Uterus (tissue), 4 donors: ENCODE results near the gene MRPL55. TPM values are rescaled to one million over a fixed set of nuclear protein-coding genes. Genes with fewer than 3 reads are reported as not detected.

Experiments used
- DNase-seq, 2 donors: peaks; one replicate each; pipeline ENCODE4 v3.0.0-alpha.2; 2019 to 2020
- H3K27ac ChIP-seq, 2 donors: fragments of 200-600 bp; sonication (generic); 1 replicate in 1 of 2; 2 replicates in 1 of 2; pipeline ENCODE4 v1.5.1; 2016 to 2018
- H3K27me3 ChIP-seq, 2 donors: fragments of 200-600 bp; sonication (generic); one replicate each; pipeline ENCODE4 v1.5.1; 2018 to 2019; ENCODE audit warnings: control low read depth in 1 of 2
- H3K36me3 ChIP-seq, 2 donors: fragments of 200-600 bp; sonication (generic); one replicate each; pipeline ENCODE4 v1.5.1; 2019; ENCODE audit warnings: control low read depth in 1 of 2
- H3K4me1 ChIP-seq, 2 donors: fragments of 200-600 bp; sonication (generic); one replicate each; pipeline ENCODE4 v1.5.1; 2018 to 2019; ENCODE audit warnings: control low read depth in 1 of 2
- H3K4me3 ChIP-seq, 2 donors: fragments of 200-600 bp; sonication (generic); 1 replicate in 1 of 2; 2 replicates in 1 of 2; pipeline ENCODE4 v1.5.1; 2018 to 2019; ENCODE audit warnings: mild to moderate bottlenecking in 1 of 2
- H3K9me3 ChIP-seq, 2 donors: fragments of 200-600 bp; sonication (generic); one replicate each; pipeline ENCODE4 v1.5.1; 2019; ENCODE audit warnings: control low read depth in 1 of 2
- POLR2A ChIP-seq, 2 donors: fragments of 450-650 bp; IDR thresholded peaks; one replicate each; pipeline ENCODE4 v1.6.1; 2016; ENCODE audit warnings: antibody characterized with exemption in 2 of 2, mild to moderate bottlenecking in 1 of 2, moderate library complexity in 1 of 2
- intact Hi-C: fragments of 100-400 bp; cut with DNase I; formaldehyde crosslinking; loops from one replicate; pipeline ENCODE4 v1.15.1; 2023; ENCODE audit warnings: low total_unique reads
- total RNA-seq, 4 donors: library from RNA; depleted of rRNA in 3 of 4; stranded (reverse); fragments of >200 nt in 3 of 4; gene quantifications; one replicate each; pipeline versions ENCODE4 v1.1.0 to v1.2.4, GENCODE V29; 2014 to 2023
- TF ChIP-seq, protein P1 (sequence below), 4 experiments: fragments of 200-600 bp in 2 of 4; fragments of 450-650 bp in 2 of 4; sonication (generic) in 2 of 4; IDR thresholded peaks; one replicate each; pipeline ENCODE4 v1.5.1; 2016 to 2019; ENCODE audit warnings: antibody characterized with exemption in 4 of 4, mild to moderate bottlenecking in 2 of 4, moderate library complexity in 1 of 4
- donor health status: DM: yes; HTN: yes; CAD: no.

Gene MRPL55
- total RNA-seq, 4 donors from 2014 or later = 19.4 to 43.4 (median 33.6) TPM

DNA sequence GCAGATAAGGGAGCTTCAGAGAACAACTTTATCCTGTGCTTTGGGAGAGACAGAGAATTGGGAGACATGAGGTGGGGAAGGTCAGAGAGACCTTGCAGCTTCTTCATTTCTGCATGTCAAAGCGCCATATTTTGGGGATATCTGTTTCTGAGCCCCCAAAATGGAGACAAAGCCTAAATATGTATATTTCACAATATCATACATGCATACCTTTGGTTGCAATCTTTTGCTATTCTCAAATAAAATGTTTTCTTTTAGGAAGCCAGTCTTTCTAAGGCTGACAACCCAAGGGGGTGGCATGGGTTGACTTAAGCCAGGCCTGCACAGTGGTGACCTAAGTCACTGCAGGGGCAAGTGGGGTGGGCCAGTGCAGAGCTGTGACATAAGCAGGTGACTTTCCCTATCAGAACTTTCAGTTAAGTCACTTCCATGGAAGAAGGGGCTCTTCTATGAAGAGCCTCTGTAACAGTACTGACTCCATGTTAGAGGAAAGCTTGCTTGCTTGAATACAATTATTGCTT is 13.9 kb upstream of the MRPL55 start:
- no peaks in the 10 kb centered on the region for H3K36me3 ChIP-seq
- H3K4me3 ChIP-seq = no peak overlapping the region
- H3K4me1 ChIP-seq = no peaks in the 10 kb centered on the region
- intact Hi-C loops = no loop called here
- DNase-seq = no peak
- no peak for TF ChIP-seq POLR2A (IDR thresholded peaks at IDR 0.05)
- TF ChIP-seq, protein P1, sequence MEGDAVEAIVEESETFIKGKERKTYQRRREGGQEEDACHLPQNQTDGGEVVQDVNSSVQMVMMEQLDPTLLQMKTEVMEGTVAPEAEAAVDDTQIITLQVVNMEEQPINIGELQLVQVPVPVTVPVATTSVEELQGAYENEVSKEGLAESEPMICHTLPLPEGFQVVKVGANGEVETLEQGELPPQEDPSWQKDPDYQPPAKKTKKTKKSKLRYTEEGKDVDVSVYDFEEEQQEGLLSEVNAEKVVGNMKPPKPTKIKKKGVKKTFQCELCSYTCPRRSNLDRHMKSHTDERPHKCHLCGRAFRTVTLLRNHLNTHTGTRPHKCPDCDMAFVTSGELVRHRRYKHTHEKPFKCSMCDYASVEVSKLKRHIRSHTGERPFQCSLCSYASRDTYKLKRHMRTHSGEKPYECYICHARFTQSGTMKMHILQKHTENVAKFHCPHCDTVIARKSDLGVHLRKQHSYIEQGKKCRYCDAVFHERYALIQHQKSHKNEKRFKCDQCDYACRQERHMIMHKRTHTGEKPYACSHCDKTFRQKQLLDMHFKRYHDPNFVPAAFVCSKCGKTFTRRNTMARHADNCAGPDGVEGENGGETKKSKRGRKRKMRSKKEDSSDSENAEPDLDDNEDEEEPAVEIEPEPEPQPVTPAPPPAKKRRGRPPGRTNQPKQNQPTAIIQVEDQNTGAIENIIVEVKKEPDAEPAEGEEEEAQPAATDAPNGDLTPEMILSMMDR (IDR thresholded peaks at IDR 0.05) = no peak
- no peaks in the 10 kb centered on the region for H3K27me3 ChIP-seq
- H3K9me3 ChIP-seq = no peaks in the 10 kb centered on the region
- no peak overlapping the region for H3K27ac ChIP-seq

DNA sequence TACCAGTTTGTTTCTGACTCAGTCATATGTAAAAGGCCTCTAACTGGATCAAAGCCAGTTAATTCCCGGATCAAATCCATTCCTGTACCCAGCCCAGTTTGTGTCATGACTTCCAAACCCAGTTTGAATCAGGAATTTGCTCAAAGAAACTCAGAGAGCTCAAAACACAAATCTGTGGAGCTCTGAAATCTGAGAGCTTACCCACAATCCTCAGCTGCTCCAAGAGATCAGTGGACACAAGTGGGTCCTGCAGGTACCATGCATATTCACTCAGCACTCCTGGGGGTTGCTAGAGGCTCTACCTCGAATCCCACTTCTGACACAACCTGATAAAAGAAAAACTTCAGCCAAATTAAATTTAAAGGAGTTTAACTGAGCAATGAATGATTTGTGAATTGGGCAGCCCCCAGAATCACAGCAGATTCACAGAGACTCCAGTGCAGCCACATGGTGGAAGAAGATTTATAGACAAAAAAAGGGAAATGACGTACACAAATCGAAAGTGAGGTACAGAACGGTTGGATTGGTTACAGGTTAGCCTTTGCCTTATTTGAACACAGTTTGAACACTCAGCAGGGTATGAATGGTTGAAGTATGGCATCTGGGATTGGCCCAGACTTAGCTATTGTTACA is 11.9 kb upstream of the MRPL55 start:
- H3K27me3 ChIP-seq = no peaks in the 10 kb centered on the region
- intact Hi-C loops = no loop called here
- H3K36me3 ChIP-seq = no peaks in the 10 kb centered on the region
- TF ChIP-seq, protein P1 (IDR thresholded peaks at IDR 0.05) = no peak
- TF ChIP-seq POLR2A (IDR thresholded peaks at IDR 0.05) = no peak
- H3K4me1 ChIP-seq = no peaks in the 10 kb centered on the region
- no peak overlapping the region for H3K4me3 ChIP-seq
- no peaks in the 10 kb centered on the region for H3K9me3 ChIP-seq
- no peak overlapping the region for H3K27ac ChIP-seq
- DNase-seq = no peak

DNA sequence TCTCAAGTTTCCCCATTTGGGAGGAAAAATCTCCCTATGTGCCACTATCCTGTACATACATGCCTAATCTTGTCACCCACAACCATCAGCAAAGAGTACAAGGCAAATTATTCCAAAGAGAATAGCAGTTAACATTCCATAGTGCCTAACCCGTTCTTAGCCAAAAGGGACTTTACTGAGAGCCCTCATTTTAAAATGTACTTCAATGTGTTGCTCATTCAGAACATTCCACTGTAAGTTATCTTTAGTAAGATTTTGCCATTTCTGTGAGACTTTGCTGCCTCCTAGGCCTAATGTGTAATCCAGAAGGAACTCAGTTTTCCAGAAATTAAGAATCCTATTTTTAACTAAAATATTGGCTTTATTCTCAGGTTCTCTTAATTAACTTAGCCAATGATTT is 11.3 kb upstream of the MRPL55 start:
- H3K4me1 ChIP-seq = no peaks in the 10 kb centered on the region
- no peak for DNase-seq
- intact Hi-C loops = no loop called here
- H3K27ac ChIP-seq = no peak overlapping the region
- H3K36me3 ChIP-seq = no peaks in the 10 kb centered on the region
- no peaks in the 10 kb centered on the region for H3K9me3 ChIP-seq
- no peaks in the 10 kb centered on the region for H3K27me3 ChIP-seq
- no peak overlapping the region for H3K4me3 ChIP-seq
- TF ChIP-seq, protein P1 (IDR thresholded peaks at IDR 0.05) = no peak
- no peak for TF ChIP-seq POLR2A (IDR thresholded peaks at IDR 0.05)

DNA sequence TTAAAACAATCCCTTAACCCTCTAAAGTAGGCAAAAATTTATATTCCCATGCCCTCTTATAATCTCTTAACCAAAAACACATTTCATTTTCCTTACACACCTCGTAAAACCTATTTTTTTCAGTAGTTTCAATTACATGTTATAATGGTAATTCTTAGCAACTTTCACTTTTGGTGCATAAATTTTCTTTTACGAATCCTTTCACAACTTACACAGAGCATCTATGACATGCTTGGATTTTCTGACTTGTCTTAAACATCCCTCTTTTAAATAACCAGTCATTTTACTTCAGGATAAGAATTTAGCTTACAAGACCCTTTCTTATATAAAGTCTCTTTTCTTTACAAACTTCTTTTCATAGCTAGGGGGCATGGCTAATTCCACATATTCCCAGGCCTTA is 8.9 kb upstream of the MRPL55 start:
- intact Hi-C loops = no loop called here
- no peak for DNase-seq
- Histone ChIP-seq H3K4me1 (no peaks in the 10 kb centered on the region), H3K4me3 (no peak overlapping the region), H3K27ac (no peak overlapping the region), H3K27me3 (no peaks in the 10 kb centered on the region), H3K36me3 (no peaks in the 10 kb centered on the region), H3K9me3 (no peaks in the 10 kb centered on the region)
- TF ChIP-seq, protein P1 (IDR thresholded peaks at IDR 0.05) = no peak
- no peak for TF ChIP-seq POLR2A (IDR thresholded peaks at IDR 0.05)

DNA sequence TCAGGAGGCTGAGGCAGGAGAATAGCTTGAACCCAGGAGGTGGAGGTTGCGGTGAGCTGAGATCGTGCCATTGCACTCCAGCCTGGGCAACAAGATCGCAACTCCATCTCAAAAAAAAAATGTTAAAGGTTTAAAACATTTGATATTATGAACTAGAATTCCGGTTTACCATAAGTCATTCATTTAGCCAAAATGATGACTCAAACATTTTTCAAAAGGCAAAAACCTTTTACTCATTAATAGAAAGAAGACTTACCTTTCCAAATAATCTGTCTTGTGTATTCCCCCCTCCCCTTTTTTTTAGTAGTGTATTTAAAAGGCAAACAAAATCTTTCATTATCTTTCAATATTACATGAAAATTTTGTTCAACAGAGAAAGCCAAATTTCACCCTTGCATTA is 8.2 kb upstream of the MRPL55 start:
- no peak for TF ChIP-seq POLR2A (IDR thresholded peaks at IDR 0.05)
- TF ChIP-seq, protein P1 (IDR thresholded peaks at IDR 0.05) = no peak
- no peak overlapping the region for H3K4me3 ChIP-seq
- no peak for DNase-seq
- H3K27me3 ChIP-seq = no peaks in the 10 kb centered on the region
- intact Hi-C loops = no loop called here
- no peaks in the 10 kb centered on the region for H3K9me3 ChIP-seq
- H3K36me3 ChIP-seq = no peaks in the 10 kb centered on the region
- no peaks in the 10 kb centered on the region for H3K4me1 ChIP-seq
- no peak overlapping the region for H3K27ac ChIP-seq
